GM23338 (cell line): Measurements from ENCODE around the gene FBF1. TPM values are rescaled to one million over a fixed set of nuclear protein-coding genes. Genes with fewer than 3 reads are reported as not detected.

Experiments used
- ATAC-seq: fragments of 200-7000 bp; cut with Tn5 transposase; 3 replicates; pipeline ENCODE4 v1.9.1; 2020
- DNase-seq: peaks from one replicate; pipeline ENCODE4 v3.0.0-alpha.2; 2015; ENCODE audit warnings: low spot score
- H2AFZ ChIP-seq: fragments of 200-600 bp; sonication (generic); 2 replicates; pipeline ENCODE4 v1.8.0; 2016; ENCODE audit warnings: antibody characterized with exemption, mild to moderate bottlenecking, moderate library complexity
- H3F3A ChIP-seq: fragments of 200-600 bp; sonication (generic); replicated peaks from 2 replicates; pipeline ENCODE4 v1.8.0; 2017; ENCODE audit warnings: antibody characterized with exemption, mixed run types, low read depth
- H3K27ac ChIP-seq: fragments of 200-600 bp; sonication (generic); 2 replicates; pipeline ENCODE4 v1.6.1; 2016; ENCODE audit warnings: low read depth
- H3K27me3 ChIP-seq: fragments of 200-600 bp; sonication (generic); 2 replicates; pipeline ENCODE4 v1.8.0; 2016; ENCODE audit warnings: mild to moderate bottlenecking, mixed run types, moderate library complexity; ENCODE audit not compliant: insufficient read depth
- H3K36me3 ChIP-seq: fragments of 200-600 bp; sonication (generic); 2 replicates; pipeline ENCODE4 v1.8.0; 2016; ENCODE audit warnings: mild to moderate bottlenecking; ENCODE audit not compliant: insufficient read depth
- H3K4me1 ChIP-seq: fragments of 200-600 bp; sonication (generic); 2 replicates; pipeline ENCODE4 v1.8.0; 2016; ENCODE audit warnings: mild to moderate bottlenecking, moderate library complexity; ENCODE audit not compliant: insufficient read depth
- H3K4me2 ChIP-seq: fragments of 200-600 bp; sonication (generic); 2 replicates; pipeline ENCODE4 v1.7.1; 2017; ENCODE audit warnings: mixed run types
- H3K4me3 ChIP-seq: fragments of 200-600 bp; sonication (generic); 2 replicates; pipeline ENCODE4 v1.6.1; 2016; ENCODE audit warnings: mixed run types
- H3K79me2 ChIP-seq: fragments of 200-600 bp; sonication (generic); replicated peaks from 2 replicates; pipeline ENCODE4 v1.8.0; 2017; ENCODE audit warnings: mild to moderate bottlenecking; ENCODE audit not compliant: insufficient read depth
- H3K9me2 ChIP-seq: fragments of 200-600 bp; sonication (generic); 2 replicates; pipeline ENCODE4 v1.8.0; 2017; ENCODE audit not compliant: insufficient read depth
- H4K20me1 ChIP-seq: fragments of 200-600 bp; sonication (generic); replicated peaks from 2 replicates; pipeline ENCODE4 v1.8.0; 2017; ENCODE audit warnings: mild to moderate bottlenecking; ENCODE audit not compliant: insufficient read depth
- H3K27ac Mint-ChIP-seq: 2 replicates; pipeline ENCODE4 v1.8.0; 2020; ENCODE audit warnings: inconsistent platforms, mild to moderate bottlenecking, moderate library complexity, mixed read lengths
- H3K27me3 Mint-ChIP-seq: 3 replicates; pipeline ENCODE4 v1.8.0; 2022; ENCODE audit warnings: low read depth, mild to moderate bottlenecking, moderate library complexity, mixed read lengths, inconsistent platforms; ENCODE audit not compliant: insufficient read depth, poor library complexity
- H3K36me3 Mint-ChIP-seq: 3 replicates; pipeline ENCODE4 v1.8.0; 2021; ENCODE audit warnings: low read depth, mild to moderate bottlenecking, inconsistent platforms, moderate library complexity, mixed read lengths
- H3K4me1 Mint-ChIP-seq: 3 replicates; pipeline ENCODE4 v1.8.0; 2020; ENCODE audit warnings: mild to moderate bottlenecking, inconsistent platforms, mixed read lengths
- H3K4me3 Mint-ChIP-seq: 3 replicates; pipeline ENCODE4 v1.8.0; 2021; ENCODE audit warnings: moderate library complexity, mild to moderate bottlenecking, inconsistent platforms, mixed read lengths
- H3K9me3 Mint-ChIP-seq: 3 replicates; pipeline ENCODE4 v1.8.0; 2020; ENCODE audit warnings: moderate library complexity, mild to moderate bottlenecking, inconsistent platforms, mixed read lengths
- CREB1 ChIP-seq: fragments of 250-450 bp; sonication (Bioruptor Pico); IDR thresholded peaks from 2 replicates; pipeline ENCODE4 v1.5.0; 2020; ENCODE audit warnings: low read depth, mild to moderate bottlenecking, moderate library complexity
- EZH2 ChIP-seq: fragments of 200-600 bp; sonication (generic); IDR thresholded peaks from one replicate; pipeline ENCODE4 v1.8.0; 2017; ENCODE audit warnings: antibody characterized with exemption, mild to moderate bottlenecking, low read depth; ENCODE audit not compliant: unreplicated experiment
- EZH2phosphoT487 ChIP-seq: fragments of 200-600 bp; sonication (generic); IDR thresholded peaks from one replicate; pipeline ENCODE4 v1.8.1; 2018; ENCODE audit warnings: antibody characterized with exemption; ENCODE audit not compliant: unreplicated experiment
- JUNB ChIP-seq: IDR thresholded peaks from one replicate; pipeline ENCODE4 v1.6.1; 2016; ENCODE audit warnings: antibody characterized with exemption; ENCODE audit not compliant: unreplicated experiment
- NANOG ChIP-seq: IDR thresholded peaks from 2 replicates; pipeline ENCODE4 v1.6.1; 2016; ENCODE audit warnings: antibody characterized with exemption, borderline replicate concordance
- POLR2AphosphoS5 ChIP-seq: IDR thresholded peaks from 2 replicates; pipeline ENCODE4 v1.6.1; 2016; ENCODE audit warnings: antibody characterized with exemption, low read depth
- STAT1 ChIP-seq: IDR thresholded peaks from one replicate; pipeline ENCODE4 v1.6.1; 2016; ENCODE audit warnings: antibody characterized with exemption; ENCODE audit not compliant: unreplicated experiment
- ZNF114 ChIP-seq: fragments of 250-450 bp; sonication (Bioruptor Pico); IDR thresholded peaks from 2 replicates; pipeline ENCODE4 v1.5.0; 2020; ENCODE audit warnings: mild to moderate bottlenecking, moderate library complexity
- ZNF331 ChIP-seq: fragments of 250-450 bp; sonication (Bioruptor Pico); IDR thresholded peaks from 2 replicates; pipeline ENCODE4 v1.5.0; 2020; ENCODE audit warnings: low read depth, mild to moderate bottlenecking, moderate library complexity
- polyA plus RNA-seq: library from polyadenylated mRNA; unstranded; fragments of >200 nt; fragmentation: Nextera tagmentation; extraction: Ambion mirVana; gene quantifications from 2 replicates; pipeline ENCODE4 v1.2.1, GENCODE V29; 2016
- total RNA-seq: library from RNA; depleted of rRNA; stranded (reverse); fragments of >200 nt; shearing (Covaris generic); gene quantifications from 2 replicates; pipeline ENCODE4 v1.2.3, GENCODE V29; 2014
- TF ChIP-seq, protein P1 (sequence below): IDR thresholded peaks from one replicate; pipeline ENCODE4 v1.6.1; 2018; ENCODE audit warnings: antibody characterized with exemption; ENCODE audit not compliant: unreplicated experiment
- TF ChIP-seq, protein P2 (sequence below): fragments of 250-450 bp; sonication (Bioruptor Pico); IDR thresholded peaks from 2 replicates; pipeline ENCODE4 v1.5.0; 2020; ENCODE audit warnings: mild to moderate bottlenecking, moderate library complexity
- TF ChIP-seq, protein P3 (sequence below): IDR thresholded peaks from 2 replicates; pipeline ENCODE4 v1.6.1; 2016; ENCODE audit warnings: antibody characterized with exemption
- TF ChIP-seq, protein P4 (sequence below), 2 experiments: fragments of 200-600 bp in 1 of 2; sonication (generic) in 1 of 2; conservative IDR thresholded peaks; 2 replicates each; pipeline versions ENCODE4 v1.5.1 to v1.6.1; 2016 to 2017; ENCODE audit warnings: antibody characterized with exemption in 2 of 2, low read depth in 2 of 2, mild to moderate bottlenecking in 2 of 2, moderate library complexity in 1 of 2

FBF1 gene
- total and polyA plus RNA-seq, 2 experiments from 2014 or later, result 8.8 to 11.8 TPM

DNA sequence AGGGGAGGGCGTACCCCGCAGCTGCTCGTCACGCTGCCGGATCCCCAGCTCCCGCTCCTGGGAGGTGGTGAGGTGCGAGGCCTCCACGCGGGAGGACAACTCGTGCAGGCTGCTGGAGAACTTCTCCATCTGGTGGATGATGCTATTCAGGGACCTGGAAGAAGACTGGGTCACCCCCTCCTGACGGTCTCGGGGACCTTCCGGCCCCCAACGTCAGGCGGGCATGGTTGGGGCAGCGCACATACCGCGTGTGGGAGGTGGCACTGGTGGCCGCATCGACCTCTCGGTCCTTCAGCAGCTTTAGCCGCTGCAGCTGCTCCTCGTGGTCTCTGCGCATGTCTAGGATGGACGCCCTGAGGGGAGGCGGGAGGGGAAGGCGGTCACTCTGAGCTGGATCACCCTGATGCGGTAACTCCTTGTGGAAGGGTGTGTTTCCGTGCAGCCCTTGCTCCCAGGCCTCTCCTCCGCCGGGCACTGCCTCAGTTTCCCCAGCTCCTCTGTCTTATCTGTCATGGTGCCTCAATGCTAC is 22.9 kb downstream of the FBF1 start:
- H3K9me3 Mint-ChIP-seq, result no peaks in the 10 kb centered on the region
- Histone ChIP-seq H3K27me3 (no peaks in the 10 kb centered on the region), H4K20me1 (no peaks in the 10 kb centered on the region), H3K4me3 (no peak overlapping the region), H3K4me1 (no peaks in the 10 kb centered on the region; the same call in 1 of the 2 replicates), H3K27ac (no peak overlapping the region), H3K9me2 (no peaks in the 10 kb centered on the region), H3K79me2 (no peaks in the 10 kb centered on the region), H3F3A (no peaks in the 10 kb centered on the region), H2AFZ (no peak overlapping the region), H3K4me2 (no peak overlapping the region), H3K36me3 (no peaks in the 10 kb centered on the region)
- peaks cover 7% of the 10 kb centered on the region for H3K36me3 Mint-ChIP-seq
- TF ChIP-seq JUNB (no peak), EZH2phosphoT487 (no peak), POLR2AphosphoS5 (no peak), ZNF114 (no peak), EZH2 (no peak), CREB1 (CRISPR knock-in tag) (no peak), ZNF331 (no peak), STAT1 (no peak), NANOG (no peak)
- TF ChIP-seq, protein P1, sequence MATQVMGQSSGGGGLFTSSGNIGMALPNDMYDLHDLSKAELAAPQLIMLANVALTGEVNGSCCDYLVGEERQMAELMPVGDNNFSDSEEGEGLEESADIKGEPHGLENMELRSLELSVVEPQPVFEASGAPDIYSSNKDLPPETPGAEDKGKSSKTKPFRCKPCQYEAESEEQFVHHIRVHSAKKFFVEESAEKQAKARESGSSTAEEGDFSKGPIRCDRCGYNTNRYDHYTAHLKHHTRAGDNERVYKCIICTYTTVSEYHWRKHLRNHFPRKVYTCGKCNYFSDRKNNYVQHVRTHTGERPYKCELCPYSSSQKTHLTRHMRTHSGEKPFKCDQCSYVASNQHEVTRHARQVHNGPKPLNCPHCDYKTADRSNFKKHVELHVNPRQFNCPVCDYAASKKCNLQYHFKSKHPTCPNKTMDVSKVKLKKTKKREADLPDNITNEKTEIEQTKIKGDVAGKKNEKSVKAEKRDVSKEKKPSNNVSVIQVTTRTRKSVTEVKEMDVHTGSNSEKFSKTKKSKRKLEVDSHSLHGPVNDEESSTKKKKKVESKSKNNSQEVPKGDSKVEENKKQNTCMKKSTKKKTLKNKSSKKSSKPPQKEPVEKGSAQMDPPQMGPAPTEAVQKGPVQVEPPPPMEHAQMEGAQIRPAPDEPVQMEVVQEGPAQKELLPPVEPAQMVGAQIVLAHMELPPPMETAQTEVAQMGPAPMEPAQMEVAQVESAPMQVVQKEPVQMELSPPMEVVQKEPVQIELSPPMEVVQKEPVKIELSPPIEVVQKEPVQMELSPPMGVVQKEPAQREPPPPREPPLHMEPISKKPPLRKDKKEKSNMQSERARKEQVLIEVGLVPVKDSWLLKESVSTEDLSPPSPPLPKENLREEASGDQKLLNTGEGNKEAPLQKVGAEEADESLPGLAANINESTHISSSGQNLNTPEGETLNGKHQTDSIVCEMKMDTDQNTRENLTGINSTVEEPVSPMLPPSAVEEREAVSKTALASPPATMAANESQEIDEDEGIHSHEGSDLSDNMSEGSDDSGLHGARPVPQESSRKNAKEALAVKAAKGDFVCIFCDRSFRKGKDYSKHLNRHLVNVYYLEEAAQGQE, result no peak
- TF ChIP-seq, protein P2, sequence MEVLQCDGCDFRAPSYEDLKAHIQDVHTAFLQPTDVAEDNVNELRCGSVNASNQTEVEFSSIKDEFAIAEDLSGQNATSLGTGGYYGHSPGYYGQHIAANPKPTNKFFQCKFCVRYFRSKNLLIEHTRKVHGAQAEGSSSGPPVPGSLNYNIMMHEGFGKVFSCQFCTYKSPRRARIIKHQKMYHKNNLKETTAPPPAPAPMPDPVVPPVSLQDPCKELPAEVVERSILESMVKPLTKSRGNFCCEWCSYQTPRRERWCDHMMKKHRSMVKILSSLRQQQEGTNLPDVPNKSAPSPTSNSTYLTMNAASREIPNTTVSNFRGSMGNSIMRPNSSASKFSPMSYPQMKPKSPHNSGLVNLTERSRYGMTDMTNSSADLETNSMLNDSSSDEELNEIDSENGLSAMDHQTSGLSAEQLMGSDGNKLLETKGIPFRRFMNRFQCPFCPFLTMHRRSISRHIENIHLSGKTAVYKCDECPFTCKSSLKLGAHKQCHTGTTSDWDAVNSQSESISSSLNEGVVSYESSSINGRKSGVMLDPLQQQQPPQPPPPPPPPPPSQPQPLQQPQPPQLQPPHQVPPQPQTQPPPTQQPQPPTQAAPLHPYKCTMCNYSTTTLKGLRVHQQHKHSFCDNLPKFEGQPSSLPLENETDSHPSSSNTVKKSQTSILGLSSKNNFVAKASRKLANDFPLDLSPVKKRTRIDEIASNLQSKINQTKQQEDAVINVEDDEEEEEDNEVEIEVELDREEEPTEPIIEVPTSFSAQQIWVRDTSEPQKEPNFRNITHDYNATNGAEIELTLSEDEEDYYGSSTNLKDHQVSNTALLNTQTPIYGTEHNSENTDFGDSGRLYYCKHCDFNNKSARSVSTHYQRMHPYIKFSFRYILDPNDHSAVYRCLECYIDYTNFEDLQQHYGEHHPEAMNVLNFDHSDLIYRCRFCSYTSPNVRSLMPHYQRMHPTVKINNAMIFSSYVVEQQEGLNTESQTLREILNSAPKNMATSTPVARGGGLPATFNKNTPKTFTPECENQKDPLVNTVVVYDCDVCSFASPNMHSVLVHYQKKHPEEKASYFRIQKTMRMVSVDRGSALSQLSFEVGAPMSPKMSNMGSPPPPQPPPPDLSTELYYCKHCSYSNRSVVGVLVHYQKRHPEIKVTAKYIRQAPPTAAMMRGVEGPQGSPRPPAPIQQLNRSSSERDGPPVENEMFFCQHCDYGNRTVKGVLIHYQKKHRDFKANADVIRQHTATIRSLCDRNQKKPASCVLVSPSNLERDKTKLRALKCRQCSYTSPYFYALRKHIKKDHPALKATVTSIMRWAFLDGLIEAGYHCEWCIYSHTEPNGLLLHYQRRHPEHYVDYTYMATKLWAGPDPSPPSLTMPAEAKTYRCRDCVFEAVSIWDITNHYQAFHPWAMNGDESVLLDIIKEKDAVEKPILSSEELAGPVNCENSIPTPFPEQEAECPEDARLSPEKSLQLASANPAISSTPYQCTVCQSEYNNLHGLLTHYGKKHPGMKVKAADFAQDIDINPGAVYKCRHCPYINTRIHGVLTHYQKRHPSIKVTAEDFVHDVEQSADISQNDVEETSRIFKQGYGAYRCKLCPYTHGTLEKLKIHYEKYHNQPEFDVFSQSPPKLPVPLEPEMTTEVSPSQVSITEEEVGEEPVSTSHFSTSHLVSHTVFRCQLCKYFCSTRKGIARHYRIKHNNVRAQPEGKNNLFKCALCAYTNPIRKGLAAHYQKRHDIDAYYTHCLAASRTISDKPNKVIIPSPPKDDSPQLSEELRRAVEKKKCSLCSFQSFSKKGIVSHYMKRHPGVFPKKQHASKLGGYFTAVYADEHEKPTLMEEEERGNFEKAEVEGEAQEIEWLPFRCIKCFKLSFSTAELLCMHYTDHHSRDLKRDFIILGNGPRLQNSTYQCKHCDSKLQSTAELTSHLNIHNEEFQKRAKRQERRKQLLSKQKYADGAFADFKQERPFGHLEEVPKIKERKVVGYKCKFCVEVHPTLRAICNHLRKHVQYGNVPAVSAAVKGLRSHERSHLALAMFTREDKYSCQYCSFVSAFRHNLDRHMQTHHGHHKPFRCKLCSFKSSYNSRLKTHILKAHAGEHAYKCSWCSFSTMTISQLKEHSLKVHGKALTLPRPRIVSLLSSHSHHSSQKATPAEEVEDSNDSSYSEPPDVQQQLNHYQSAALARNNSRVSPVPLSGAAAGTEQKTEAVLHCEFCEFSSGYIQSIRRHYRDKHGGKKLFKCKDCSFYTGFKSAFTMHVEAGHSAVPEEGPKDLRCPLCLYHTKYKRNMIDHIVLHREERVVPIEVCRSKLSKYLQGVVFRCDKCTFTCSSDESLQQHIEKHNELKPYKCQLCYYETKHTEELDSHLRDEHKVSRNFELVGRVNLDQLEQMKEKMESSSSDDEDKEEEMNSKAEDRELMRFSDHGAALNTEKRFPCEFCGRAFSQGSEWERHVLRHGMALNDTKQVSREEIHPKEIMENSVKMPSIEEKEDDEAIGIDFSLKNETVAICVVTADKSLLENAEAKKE, result no peak
- TF ChIP-seq, protein P3, sequence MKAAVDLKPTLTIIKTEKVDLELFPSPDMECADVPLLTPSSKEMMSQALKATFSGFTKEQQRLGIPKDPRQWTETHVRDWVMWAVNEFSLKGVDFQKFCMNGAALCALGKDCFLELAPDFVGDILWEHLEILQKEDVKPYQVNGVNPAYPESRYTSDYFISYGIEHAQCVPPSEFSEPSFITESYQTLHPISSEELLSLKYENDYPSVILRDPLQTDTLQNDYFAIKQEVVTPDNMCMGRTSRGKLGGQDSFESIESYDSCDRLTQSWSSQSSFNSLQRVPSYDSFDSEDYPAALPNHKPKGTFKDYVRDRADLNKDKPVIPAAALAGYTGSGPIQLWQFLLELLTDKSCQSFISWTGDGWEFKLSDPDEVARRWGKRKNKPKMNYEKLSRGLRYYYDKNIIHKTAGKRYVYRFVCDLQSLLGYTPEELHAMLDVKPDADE, result no peak
- TF ChIP-seq, protein P4, sequence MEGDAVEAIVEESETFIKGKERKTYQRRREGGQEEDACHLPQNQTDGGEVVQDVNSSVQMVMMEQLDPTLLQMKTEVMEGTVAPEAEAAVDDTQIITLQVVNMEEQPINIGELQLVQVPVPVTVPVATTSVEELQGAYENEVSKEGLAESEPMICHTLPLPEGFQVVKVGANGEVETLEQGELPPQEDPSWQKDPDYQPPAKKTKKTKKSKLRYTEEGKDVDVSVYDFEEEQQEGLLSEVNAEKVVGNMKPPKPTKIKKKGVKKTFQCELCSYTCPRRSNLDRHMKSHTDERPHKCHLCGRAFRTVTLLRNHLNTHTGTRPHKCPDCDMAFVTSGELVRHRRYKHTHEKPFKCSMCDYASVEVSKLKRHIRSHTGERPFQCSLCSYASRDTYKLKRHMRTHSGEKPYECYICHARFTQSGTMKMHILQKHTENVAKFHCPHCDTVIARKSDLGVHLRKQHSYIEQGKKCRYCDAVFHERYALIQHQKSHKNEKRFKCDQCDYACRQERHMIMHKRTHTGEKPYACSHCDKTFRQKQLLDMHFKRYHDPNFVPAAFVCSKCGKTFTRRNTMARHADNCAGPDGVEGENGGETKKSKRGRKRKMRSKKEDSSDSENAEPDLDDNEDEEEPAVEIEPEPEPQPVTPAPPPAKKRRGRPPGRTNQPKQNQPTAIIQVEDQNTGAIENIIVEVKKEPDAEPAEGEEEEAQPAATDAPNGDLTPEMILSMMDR (conservative IDR thresholded peaks at IDR 0.05; ENCODE audit: low read depth in 2 of 2), result no peak
- no peaks in the 10 kb centered on the region for H3K4me1 Mint-ChIP-seq
- DNase-seq, result no peak
- no peak for ATAC-seq
- H3K27ac Mint-ChIP-seq, result no peak overlapping the region
- H3K4me3 Mint-ChIP-seq, result no peak overlapping the region
- peaks cover 13% of the 10 kb centered on the region for H3K27me3 Mint-ChIP-seq
